Thyroid gland (tissue), 4 donors: Measurements from ENCODE around the gene COL23A1. TPM values are rescaled to one million over a fixed set of nuclear protein-coding genes. Genes with fewer than 3 reads are reported as not detected.

Experiments
- DNase-seq, 2 donors: peaks; one replicate each; pipeline ENCODE4 v3.0.0-alpha.2; 2019
- H3K27ac ChIP-seq, 3 donors: fragments of 200-600 bp; sonication (generic); 1 replicate in 2 of 3; 2 replicates in 1 of 3; pipeline ENCODE4 v1.5.1; 2016 to 2019; ENCODE audit warnings: mild to moderate bottlenecking in 1 of 3, moderate library complexity in 1 of 3
- H3K27me3 ChIP-seq: fragments of 200-600 bp; sonication (generic); one replicate; pipeline ENCODE4 v1.5.1; 2019
- H3K36me3 ChIP-seq, 2 donors: fragments of 200-600 bp; sonication (generic); one replicate each; pipeline ENCODE4 v1.5.1; 2016 to 2019
- H3K4me1 ChIP-seq, 2 donors: fragments of 200-600 bp; sonication (generic); one replicate each; pipeline ENCODE4 v1.5.1; 2017 to 2019
- H3K4me3 ChIP-seq, 3 donors: fragments of 200-600 bp; sonication (generic); replicated peaks in 1 of 3; 1 replicate in 2 of 3; 2 replicates in 1 of 3; pipeline ENCODE4 v1.5.1; 2016; ENCODE audit warnings: mild to moderate bottlenecking in 1 of 3
- H3K9me3 ChIP-seq: fragments of 200-600 bp; sonication (generic); one replicate; pipeline ENCODE4 v1.5.1; 2017
- POLR2A ChIP-seq, 2 donors: fragments of 450-650 bp; IDR thresholded peaks; one replicate each; pipeline ENCODE4 v1.6.1; 2017; ENCODE audit warnings: antibody characterized with exemption in 2 of 2, mild to moderate bottlenecking in 2 of 2, moderate library complexity in 1 of 2
- WGBS, 2 donors: methylation state at CpG; one replicate each; pipeline ENCODE4 v1.1.5; 2017; 5-methylcytosine and 5-hydroxymethylcytosine counted together
- intact Hi-C: fragments of 100-400 bp; cut with DNase I; formaldehyde crosslinking; loops from one replicate; pipeline ENCODE4 v1.15.1; 2023
- total RNA-seq, 4 donors: library from RNA; depleted of rRNA; stranded (reverse); fragments of >200 nt; gene quantifications; one replicate each; pipeline ENCODE4 v1.2.3, GENCODE V29; 2016
- TF ChIP-seq, protein P1 (sequence below), 6 experiments: fragments of 200-600 bp in 3 of 6; fragments of 450-650 bp in 3 of 6; sonication (generic) in 3 of 6; IDR thresholded peaks; one replicate each; pipeline ENCODE4 v1.5.1; 2016 to 2019; ENCODE audit warnings: antibody characterized with exemption in 6 of 6, mild to moderate bottlenecking in 2 of 6, inconsistent platforms in 1 of 6, moderate library complexity in 1 of 6

The COL23A1 gene
- total RNA-seq, 4 donors from 2014 or later: 76.6 to 108 (median 95.7) TPM

GRCh38 chr5:178280631-178281030 is 309.6 kb downstream of the COL23A1 start:
- DNase-seq: no peak
- WGBS, 2 donors: 81 to 92% methylated on average over 5 to 7 of the region's 9 CpGs
- intact Hi-C loops: loop anchor here (2.0 to 5.0 kb wide), 2 partner anchors 272 to 308 kb away; no protein-coding TSS in a partner anchor

GRCh38 chr5:178279723-178280438 is 310.3 kb downstream of the COL23A1 start:
- Histone ChIP-seq H3K9me3 (no peaks in the 10 kb centered on the region), H3K4me3 (no peak overlapping the region), H3K27ac (peak overlapping the region in 1 of 3 donors; percentile 27), H3K27me3 (no peaks in the 10 kb centered on the region), H3K4me1 (peaks cover 6 to 23% of the 10 kb centered on the region in 2 donors), H3K36me3 (no peaks in the 10 kb centered on the region)
- TF ChIP-seq, protein P1, sequence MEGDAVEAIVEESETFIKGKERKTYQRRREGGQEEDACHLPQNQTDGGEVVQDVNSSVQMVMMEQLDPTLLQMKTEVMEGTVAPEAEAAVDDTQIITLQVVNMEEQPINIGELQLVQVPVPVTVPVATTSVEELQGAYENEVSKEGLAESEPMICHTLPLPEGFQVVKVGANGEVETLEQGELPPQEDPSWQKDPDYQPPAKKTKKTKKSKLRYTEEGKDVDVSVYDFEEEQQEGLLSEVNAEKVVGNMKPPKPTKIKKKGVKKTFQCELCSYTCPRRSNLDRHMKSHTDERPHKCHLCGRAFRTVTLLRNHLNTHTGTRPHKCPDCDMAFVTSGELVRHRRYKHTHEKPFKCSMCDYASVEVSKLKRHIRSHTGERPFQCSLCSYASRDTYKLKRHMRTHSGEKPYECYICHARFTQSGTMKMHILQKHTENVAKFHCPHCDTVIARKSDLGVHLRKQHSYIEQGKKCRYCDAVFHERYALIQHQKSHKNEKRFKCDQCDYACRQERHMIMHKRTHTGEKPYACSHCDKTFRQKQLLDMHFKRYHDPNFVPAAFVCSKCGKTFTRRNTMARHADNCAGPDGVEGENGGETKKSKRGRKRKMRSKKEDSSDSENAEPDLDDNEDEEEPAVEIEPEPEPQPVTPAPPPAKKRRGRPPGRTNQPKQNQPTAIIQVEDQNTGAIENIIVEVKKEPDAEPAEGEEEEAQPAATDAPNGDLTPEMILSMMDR (IDR thresholded peaks at IDR 0.05): peak; percentile 79 to 98 (median 95)
- no peak for TF ChIP-seq POLR2A (IDR thresholded peaks at IDR 0.05)
- peak; percentile 95 to 97 for DNase-seq
- intact Hi-C loops: loop anchor here (2.0 to 5.0 kb wide), 2 partner anchors 272 to 309 kb away; no protein-coding TSS in a partner anchor
- WGBS, 2 donors: 29 to 36% methylated on average over 15 to 18 of the region's 33 CpGs

More at GRCh38 chr5:178280631-178281030, 309.6 kb downstream of the COL23A1 start:
- Histone ChIP-seq H3K4me3 (no peak overlapping the region), H3K36me3 (no peaks in the 10 kb centered on the region), H3K27ac (peak overlapping the region in 1 of 3 donors; percentile 27), H3K27me3 (no peaks in the 10 kb centered on the region), H3K9me3 (no peaks in the 10 kb centered on the region), H3K4me1 (peaks cover 6 to 19% of the 10 kb centered on the region in 2 donors)
- TF ChIP-seq POLR2A (IDR thresholded peaks at IDR 0.05): no peak
- TF ChIP-seq, protein P1 (IDR thresholded peaks at IDR 0.05): no peak

- Histone ChIP-seq H3K4me3 (no peak overlapping the region), H3K36me3 (no peaks in the 10 kb centered on the region), H3K9me3 (no peaks in the 10 kb centered on the region), H3K4me1 (peaks cover 12 to 30% of the 10 kb centered on the region in 2 donors), H3K27ac (no peak overlapping the region), H3K27me3 (no peaks in the 10 kb centered on the region)
- no peak for DNase-seq
- no peak for TF ChIP-seq POLR2A (IDR thresholded peaks at IDR 0.05)
- TF ChIP-seq, protein P1 (IDR thresholded peaks at IDR 0.05): no peak
- intact Hi-C loops: no loop called here
- WGBS, 2 donors: 84 to 88% methylated on average over 10 to 14 of the region's 14 CpGs
Measured at GRCh38 chr5:178279026-178279722, 311.0 kb downstream of the COL23A1 start.

DNA sequence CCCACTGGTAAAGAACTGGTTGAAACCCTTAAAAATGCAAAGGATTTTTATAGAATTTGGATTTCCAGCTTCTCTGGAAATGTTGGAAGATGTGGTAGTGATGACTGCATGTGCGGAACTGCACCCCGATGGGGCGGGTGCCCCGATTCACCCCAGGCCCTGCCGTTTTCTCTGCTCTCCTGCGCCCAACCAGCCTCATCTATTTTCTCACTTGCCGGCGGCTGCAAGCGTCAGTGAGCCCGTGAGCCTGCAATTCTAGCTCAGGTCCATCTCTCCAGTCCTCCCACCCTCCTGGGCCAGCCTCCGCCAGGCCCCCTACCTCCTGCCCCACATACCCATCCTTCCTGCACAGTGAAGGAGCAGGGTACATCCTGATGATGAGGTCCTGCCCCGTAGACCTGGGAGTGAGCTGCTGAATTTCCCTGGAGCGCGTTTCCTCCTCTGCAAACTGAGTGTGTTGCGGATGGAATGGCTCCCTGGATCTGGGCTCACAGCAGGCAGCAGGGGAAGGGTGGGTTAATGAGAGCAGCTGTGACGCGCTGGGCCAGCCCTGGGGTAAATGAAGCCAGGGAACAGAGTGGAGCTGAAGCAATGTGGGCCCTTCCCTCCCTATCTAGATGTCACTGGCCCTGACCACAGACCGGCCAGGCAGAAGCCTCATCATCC is 311.7 kb downstream of the COL23A1 start:
- 91 to 92% methylated on average over 15 to 18 of the region's 18 CpGs for WGBS, 2 donors
- Histone ChIP-seq H3K4me3 (no peak overlapping the region), H3K27ac (no peak overlapping the region), H3K36me3 (no peaks in the 10 kb centered on the region), H3K9me3 (no peaks in the 10 kb centered on the region), H3K4me1 (peaks cover 18 to 36% of the 10 kb centered on the region in 2 donors), H3K27me3 (no peaks in the 10 kb centered on the region)
- intact Hi-C loops: no loop called here
- no peak for TF ChIP-seq POLR2A (IDR thresholded peaks at IDR 0.05)
- TF ChIP-seq, protein P1 (IDR thresholded peaks at IDR 0.05): no peak
- DNase-seq: no peak
